HCT116 (cell line): Measurements from ENCODE around the gene ATG14.

Source experiments
- CBX3 ChIP-seq: IDR thresholded peaks from 2 replicates; pipeline ENCODE4 v1.6.1; 2012; ENCODE audit warnings: low read depth
- POLR2AphosphoS5 ChIP-seq: IDR thresholded peaks from 2 replicates; pipeline ENCODE4 v1.6.1; 2011; ENCODE audit warnings: mild to moderate bottlenecking, low read depth, low read length, moderate library complexity
- RAD21 ChIP-seq: IDR thresholded peaks from 2 replicates; pipeline ENCODE4 v1.6.1; 2012; ENCODE audit warnings: low read depth, mild to moderate bottlenecking
- TF ChIP-seq, protein P1 (sequence below), 3 experiments: fragments of 200-600 bp in 1 of 3; sonication (generic) in 1 of 3; IDR thresholded peaks in 2 of 3; conservative IDR thresholded peaks in 1 of 3; 2 replicates each; pipeline ENCODE4 v1.5.1; 2012 to 2017; ENCODE audit warnings: low read depth in 2 of 3, low read length in 2 of 3, antibody characterized with exemption in 1 of 3, borderline replicate concordance in 1 of 3, control low read depth in 1 of 3, mild to moderate bottlenecking in 1 of 3, mixed read lengths in 1 of 3, mixed run types in 1 of 3, moderate library complexity in 1 of 3; ENCODE audit not compliant: insufficient read depth in 1 of 3
- TF ChIP-seq, protein P2 (sequence below): IDR thresholded peaks from 2 replicates; pipeline ENCODE4 v1.6.1; 2012
- TF ChIP-seq, protein P3 (sequence below): IDR thresholded peaks from 2 replicates; pipeline ENCODE4 v1.6.1; 2011; ENCODE audit warnings: mild to moderate bottlenecking, low read length, moderate library complexity; ENCODE audit not compliant: insufficient replicate concordance; ENCODE audit errors: extremely low read depth

DNA sequence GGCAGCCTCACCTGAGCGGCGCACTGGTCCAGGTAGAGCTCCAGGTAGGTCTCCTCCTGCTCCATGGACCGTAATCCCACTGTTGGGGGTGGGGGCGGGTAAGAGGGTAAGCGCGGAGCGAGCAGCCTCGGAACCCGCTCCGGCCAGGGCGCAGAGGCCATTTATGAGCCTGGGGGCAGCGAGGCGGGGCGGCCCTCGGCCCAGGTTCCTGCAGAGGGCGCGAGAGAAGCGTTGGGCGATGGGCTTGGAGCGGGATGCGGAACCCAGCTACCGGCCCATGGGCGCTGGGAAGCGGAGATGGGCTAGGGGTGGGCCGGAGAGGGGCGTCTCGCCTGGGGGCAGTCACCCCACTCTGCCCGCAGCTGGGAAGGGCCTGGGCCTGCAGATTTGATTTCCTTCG, 28.8 kb upstream of the ATG14 start, which contains the start of gene TBPL2:
- TF ChIP-seq, protein P1, sequence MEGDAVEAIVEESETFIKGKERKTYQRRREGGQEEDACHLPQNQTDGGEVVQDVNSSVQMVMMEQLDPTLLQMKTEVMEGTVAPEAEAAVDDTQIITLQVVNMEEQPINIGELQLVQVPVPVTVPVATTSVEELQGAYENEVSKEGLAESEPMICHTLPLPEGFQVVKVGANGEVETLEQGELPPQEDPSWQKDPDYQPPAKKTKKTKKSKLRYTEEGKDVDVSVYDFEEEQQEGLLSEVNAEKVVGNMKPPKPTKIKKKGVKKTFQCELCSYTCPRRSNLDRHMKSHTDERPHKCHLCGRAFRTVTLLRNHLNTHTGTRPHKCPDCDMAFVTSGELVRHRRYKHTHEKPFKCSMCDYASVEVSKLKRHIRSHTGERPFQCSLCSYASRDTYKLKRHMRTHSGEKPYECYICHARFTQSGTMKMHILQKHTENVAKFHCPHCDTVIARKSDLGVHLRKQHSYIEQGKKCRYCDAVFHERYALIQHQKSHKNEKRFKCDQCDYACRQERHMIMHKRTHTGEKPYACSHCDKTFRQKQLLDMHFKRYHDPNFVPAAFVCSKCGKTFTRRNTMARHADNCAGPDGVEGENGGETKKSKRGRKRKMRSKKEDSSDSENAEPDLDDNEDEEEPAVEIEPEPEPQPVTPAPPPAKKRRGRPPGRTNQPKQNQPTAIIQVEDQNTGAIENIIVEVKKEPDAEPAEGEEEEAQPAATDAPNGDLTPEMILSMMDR (IDR thresholded peaks at IDR 0.05 in 2 of 3, conservative IDR thresholded peaks at IDR 0.05 in 1 of 3; ENCODE audit: borderline replicate concordance in 1 of 3, insufficient read depth in 1 of 3, low read depth in 2 of 3, low read length in 2 of 3) = no peak
- TF ChIP-seq RAD21 (no peak), CBX3 (no peak), POLR2AphosphoS5 (no peak)
- TF ChIP-seq, protein P2, sequence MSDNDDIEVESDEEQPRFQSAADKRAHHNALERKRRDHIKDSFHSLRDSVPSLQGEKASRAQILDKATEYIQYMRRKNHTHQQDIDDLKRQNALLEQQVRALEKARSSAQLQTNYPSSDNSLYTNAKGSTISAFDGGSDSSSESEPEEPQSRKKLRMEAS = no peak
- TF ChIP-seq, protein P3, sequence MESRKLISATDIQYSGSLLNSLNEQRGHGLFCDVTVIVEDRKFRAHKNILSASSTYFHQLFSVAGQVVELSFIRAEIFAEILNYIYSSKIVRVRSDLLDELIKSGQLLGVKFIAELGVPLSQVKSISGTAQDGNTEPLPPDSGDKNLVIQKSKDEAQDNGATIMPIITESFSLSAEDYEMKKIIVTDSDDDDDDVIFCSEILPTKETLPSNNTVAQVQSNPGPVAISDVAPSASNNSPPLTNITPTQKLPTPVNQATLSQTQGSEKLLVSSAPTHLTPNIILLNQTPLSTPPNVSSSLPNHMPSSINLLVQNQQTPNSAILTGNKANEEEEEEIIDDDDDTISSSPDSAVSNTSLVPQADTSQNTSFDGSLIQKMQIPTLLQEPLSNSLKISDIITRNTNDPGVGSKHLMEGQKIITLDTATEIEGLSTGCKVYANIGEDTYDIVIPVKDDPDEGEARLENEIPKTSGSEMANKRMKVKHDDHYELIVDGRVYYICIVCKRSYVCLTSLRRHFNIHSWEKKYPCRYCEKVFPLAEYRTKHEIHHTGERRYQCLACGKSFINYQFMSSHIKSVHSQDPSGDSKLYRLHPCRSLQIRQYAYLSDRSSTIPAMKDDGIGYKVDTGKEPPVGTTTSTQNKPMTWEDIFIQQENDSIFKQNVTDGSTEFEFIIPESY = no peak
